ENCODE measurements around the gene AATF. TPM values are rescaled to one million over a fixed set of nuclear protein-coding genes. Genes with fewer than 3 reads are reported as not detected.

AATF gene
- polyA plus RNA-seq, 5 donors, result 30.3 to 39.3 (median 37.8) TPM

DNA sequence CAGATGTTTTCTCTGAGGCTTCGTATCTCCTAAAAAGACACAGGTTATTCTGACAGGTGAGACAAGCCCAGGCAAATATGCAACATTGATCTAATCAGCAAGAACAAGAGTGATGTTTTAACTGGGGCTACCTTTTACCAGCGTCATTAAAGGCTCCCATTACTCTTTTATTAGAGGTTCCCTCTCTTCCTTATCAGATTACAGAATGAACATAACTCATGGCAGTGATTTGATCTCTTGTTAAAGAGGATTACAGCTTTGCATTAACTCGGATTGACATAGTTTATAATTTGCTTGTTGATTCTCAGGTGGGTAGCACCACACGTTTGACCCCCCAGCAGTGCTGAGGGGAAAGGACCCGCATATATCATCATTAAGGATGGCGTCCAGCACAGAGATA lies 90.5 kb downstream of the AATF start:
- no peak for DNase-seq

- no peak for DNase-seq
These were observed 93.2 kb downstream of the AATF start for GRCh38 chr17:37041932-37042331.

- no peak for DNase-seq
These were observed 94.4 kb downstream of the AATF start for GRCh38 chr17:37043201-37043600.

- no peak for DNase-seq
These were observed 96.7 kb downstream of the AATF start for GRCh38 chr17:37045351-37045922.

DNA sequence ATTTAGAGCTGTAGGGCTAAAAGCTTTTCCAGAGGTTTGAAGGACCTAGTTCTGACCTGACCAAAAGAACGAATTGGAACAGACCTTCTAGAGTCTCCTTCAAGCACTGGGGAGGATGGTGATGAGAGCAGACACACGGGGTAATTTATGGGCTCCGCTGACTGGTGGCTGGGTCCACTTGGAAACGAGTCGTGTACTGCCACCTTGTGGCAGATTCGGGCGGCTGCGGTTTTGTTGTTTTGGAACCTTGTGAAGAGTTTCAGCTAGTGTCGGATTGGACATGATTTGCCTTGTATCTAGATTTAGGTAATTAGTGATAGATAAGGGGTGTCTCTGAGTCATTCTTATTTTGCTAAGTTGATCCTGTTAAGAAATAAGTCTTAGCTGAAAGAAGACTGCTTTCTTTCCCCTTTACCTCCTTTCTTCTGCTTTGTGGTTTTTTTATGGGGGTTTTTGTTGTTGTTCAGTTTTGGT lies 98.9 kb downstream of the AATF start:
- DNase-seq, result peak; percentile 58 to 77

- no peak for DNase-seq
These were observed 100.1 kb downstream of the AATF start for GRCh38 chr17:37048811-37049210.

GRCh38 chr17:37050920-37051319 lies 102.2 kb downstream of the AATF start:
- DNase-seq, result no peak

DNA sequence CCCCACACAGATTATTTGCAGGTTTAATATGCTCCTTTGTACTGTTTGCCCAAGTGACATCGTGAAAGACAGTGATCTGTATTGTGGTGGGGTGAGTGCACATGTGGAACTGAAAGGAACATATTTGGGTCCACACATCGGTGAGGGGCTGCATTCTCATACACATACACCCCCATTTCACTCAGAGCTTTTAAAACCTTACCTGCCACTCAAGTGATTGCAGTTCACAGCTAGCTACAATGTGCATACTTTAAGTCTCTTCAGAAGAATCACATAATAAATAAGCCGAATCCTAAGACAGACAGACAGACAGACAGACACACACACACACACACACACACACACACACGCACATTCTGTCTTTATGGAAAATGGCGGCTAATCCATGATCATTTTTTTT lies 102.6 kb downstream of the AATF start:
- no peak for DNase-seq

- no peak for DNase-seq
These were observed 103.1 kb downstream of the AATF start for GRCh38 chr17:37051833-37052232.

DNA sequence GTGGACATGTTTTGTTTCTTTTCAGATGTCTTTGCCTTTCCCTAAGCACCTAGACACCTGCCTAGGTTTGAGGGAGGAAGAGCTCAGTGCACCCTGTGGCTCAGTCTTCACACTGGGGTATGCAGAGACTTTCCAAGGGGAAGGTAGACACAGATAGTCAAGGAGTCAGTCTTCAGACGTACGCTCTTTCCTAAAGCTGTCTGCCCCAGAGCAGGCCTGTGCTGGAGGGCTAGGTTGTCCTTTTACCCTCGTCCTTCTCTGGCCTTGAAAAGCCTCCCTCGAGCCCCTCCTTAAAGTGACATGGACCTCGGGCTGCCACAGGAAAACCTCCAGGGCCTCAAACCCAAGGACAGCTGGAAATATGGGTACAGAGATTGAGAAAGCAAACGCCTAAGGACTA lies 103.7 kb downstream of the AATF start:
- DNase-seq, result no peak

DNA sequence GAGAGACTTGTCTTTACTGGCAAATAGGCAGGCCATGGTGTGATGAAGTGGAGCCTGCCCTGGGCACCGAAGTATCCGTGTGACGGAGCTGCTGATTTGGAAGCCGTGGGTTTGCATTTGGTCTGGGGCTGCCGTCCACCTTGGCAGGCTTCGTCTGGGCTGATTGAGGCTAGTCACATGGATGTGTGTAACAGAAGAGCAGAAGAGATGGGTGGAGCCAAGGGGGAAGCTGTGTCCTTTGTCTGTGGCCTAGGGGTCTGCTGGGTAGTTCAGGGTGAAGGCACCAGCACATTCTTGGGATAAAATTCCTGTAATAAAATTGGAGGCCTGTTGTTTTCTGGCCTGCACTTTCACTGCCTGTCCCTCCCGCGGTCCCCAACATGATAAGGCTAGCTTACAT lies 106.1 kb downstream of the AATF start:
- no peak for DNase-seq

DNA sequence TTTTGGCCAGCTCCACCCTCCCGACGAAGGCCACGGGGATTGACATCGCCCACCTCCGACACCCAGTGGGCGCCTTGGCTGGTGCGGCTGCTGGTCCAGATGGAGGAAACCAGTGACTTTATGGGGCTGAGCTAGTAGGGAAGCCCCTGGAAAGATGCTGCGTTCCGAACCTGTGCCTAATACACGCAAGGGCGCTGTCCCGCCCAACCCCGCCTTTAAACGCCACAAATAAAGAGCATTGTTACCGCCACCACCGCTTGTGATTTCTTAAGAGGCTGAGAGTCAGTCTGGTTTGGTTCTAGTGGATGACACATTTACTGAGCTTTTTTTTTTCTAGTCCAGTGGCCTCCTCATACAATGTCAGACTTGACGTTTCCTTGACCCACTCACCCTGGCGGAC lies 107.9 kb downstream of the AATF start:
- DNase-seq, result no peak

- DNase-seq, result no peak
These were observed 110.7 kb downstream of the AATF start for GRCh38 chr17:37059493-37059892.

DNA sequence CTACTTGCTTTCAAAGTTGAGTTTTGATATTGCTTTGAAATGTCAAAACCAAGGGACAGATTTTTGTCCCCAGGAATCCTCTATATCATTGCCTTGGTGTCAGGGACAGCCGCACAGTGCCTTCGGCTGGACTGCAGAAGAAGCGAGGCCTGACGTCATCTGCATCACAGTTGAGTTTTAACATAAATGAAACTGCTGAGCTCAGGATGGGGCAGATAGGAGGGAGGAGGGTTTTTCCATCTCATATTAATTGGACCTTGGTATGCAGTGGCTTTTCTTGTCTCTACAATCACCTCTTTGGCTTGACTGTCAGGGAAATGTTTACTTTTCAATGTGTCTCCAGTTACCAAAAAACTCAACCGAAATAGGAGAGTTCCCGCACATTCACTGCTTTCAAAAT lies 111.3 kb downstream of the AATF start:
- DNase-seq, result no peak

DNA sequence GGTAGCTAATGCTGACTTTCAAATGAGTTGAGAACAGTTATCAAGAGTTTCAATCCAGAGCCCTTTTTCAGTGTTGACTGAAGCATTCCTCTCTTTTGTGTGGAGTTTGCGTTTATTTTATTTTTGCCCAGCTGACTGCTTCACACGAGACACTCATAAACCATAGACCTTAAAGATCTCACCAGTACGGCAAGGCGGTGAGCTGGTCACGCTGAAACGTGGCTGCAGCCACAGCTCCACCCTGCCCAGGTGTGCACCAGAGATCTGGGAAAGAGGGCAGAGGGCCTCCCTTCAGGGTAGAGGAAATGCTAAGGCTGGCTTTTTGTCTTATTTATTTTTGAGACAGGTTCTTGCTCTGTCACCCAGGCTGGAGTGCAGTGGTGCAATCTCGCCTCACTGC lies 112.2 kb downstream of the AATF start:
- no peak for DNase-seq

DNA sequence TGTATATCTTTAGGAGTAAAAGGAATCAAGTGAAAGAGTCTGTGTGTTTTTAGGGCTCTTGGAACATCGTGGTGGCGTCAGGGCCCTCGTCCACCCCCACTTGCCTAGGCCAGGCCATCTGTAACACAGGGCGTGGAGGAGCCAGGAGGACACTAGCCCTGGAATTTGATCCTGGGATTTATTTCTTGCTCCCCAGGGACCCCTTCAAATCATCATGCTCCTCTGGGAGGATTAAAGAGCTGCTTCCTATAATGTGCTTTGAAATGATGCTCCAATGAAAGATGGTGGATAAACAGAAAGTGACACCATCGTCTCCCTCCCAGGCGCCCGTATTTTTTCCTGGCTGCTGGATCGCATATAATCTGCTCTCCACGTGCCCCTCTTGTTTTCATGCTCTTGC lies 113.3 kb downstream of the AATF start:
- DNase-seq, result no peak

DNA sequence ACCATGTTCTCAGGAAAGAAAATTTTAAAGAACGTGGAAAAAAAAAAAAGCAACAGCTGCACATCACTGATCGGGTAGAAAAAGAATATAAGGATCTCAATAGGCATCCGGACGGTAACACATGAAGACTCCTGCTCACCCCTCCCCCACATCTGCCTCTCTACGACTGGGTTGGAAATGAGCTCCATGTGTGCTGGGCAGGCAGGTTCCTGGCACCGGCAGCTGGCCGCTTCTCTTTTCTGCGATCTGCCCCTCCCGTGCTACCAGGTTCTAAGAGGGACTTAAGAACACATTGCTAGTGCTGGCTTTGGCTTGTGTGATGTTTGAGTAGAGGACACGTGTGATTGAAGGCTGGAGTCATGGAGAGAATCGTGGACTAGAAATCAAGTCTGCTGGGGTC lies 115.5 kb downstream of the AATF start:
- DNase-seq, result no peak

- DNase-seq, result no peak
These were observed 116.2 kb downstream of the AATF start for GRCh38 chr17:37064956-37065355.

DNA sequence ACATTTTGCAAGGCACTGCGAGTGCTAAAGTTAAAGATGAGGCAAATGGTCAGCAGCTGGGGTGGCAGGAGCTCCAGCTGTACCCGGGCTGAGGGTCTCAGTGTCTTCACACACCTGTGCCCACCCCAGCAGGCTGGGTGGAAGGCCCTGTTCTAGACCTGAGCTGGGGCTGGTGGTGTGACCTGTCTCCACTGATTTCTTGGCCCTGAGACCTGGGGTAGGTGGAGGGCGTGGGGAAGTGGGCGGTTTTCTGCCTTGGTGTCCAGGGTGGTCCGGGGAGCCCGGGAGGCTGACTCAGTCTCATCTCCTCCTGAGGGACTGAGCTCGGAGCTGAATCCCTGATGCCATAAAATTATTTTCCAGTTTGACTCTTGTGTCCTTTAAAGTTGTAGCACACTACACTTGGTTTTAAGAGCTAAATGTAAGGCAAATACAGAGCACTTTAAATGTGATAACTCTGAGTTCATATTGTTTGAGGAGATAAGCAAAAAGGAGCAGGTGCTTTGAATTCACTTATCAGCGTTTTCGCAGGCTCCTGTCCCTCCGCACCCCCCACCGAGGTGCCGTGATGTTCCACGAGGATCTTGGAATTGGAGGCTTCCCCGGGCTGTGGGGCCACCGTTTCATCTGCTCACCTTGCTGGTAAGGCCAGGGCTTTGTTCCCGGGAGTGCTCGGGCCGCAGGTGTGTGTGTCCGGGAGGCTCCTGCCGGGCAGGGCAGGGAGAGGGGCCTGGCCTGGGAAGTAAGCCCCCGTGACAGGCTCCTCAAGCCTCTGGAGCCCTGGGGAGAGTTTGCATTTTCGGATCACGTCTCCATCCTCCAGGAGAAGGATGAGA lies 117.0 kb downstream of the AATF start:
- no peak for DNase-seq

- no peak for DNase-seq
These were observed 117.8 kb downstream of the AATF start for GRCh38 chr17:37066322-37067255.

DNA sequence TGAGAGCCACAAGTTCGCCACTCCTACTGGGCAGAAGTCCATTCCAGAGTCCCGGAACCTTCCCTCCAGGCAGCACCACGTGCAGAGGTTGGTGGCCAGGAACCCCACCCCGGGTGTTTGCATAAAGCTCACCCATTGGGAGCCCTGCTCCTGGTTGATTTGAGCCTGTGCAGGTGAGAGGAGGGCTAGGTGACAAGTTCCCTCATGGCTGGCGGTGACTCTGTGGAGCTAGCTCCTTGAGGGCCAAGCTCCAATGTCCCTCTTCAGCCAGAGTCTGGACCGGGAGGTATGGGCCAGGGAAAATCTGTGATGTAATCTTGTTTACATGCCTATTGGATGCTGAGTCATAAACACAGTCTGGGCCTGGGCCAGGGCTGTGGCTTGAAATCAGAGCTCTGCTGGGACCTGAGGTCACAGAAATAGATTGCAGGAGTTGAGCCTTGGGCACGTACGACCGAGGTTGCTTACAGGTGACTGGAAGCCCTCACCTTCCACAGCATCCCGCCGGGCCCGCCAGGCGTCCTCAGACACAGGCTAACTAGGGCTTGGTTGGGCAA lies 118.9 kb downstream of the AATF start:
- no peak for DNase-seq

DNA sequence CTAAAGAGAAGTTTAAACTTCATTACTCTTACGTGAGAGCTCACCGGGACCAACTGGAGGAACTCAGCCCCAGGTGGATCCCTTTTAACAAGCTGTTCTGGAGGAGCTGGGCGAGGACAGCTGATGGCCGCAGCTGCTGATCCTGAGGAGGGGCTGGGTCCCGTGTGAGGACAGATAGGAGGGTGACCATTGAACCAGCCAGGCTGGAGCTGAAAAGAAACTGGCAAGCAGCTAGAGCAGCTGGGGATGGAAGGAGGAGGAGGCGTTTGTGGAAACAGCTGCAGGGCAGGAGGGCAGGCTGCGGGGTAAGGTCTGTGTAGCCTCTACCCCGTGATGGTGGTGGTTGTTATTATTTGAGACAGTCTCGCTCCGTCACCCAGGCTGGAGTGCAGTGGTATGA lies 119.5 kb downstream of the AATF start:
- no peak for DNase-seq

Data from right lung (tissue), 5 donors.